ENCODE data around the gene SRRT.

DNA sequence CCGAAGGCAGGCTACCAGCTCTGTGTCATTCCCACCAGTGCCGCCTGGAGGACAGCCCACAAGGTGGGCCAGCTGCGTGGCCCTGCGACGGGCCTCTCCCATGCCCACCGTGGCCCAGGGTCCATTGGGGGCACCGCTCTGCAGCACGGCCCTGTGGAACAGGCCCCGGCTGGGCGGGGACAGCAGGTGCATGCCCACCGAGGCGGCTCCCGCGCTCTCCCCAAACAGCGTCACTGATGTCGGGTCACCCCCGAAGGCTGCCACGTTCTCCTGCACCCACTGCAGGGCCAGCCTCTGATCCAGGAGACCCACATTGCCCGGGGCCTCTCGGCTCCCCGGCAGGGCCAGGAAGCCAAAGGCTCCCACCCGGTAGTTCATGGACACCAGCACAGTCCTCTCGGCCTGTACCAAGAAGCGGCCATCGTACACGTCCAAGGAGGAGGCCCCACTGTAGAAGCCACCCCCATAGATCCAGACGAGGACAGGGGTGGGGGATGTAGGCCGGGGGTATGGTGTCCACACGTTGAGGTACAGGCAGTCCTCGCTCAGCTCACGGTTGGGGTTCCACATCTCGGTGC, 18.5 kb downstream of the SRRT start:
- TF ChIP-seq, protein P1, sequence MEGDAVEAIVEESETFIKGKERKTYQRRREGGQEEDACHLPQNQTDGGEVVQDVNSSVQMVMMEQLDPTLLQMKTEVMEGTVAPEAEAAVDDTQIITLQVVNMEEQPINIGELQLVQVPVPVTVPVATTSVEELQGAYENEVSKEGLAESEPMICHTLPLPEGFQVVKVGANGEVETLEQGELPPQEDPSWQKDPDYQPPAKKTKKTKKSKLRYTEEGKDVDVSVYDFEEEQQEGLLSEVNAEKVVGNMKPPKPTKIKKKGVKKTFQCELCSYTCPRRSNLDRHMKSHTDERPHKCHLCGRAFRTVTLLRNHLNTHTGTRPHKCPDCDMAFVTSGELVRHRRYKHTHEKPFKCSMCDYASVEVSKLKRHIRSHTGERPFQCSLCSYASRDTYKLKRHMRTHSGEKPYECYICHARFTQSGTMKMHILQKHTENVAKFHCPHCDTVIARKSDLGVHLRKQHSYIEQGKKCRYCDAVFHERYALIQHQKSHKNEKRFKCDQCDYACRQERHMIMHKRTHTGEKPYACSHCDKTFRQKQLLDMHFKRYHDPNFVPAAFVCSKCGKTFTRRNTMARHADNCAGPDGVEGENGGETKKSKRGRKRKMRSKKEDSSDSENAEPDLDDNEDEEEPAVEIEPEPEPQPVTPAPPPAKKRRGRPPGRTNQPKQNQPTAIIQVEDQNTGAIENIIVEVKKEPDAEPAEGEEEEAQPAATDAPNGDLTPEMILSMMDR (IDR thresholded peaks at IDR 0.05; ENCODE audit: low read depth, low read length) = no peak
- TF ChIP-seq EZH2phosphoT487 (IDR thresholded peaks at IDR 0.05; ENCODE audit: low read depth) = no peak

Measured in OCI-LY3 (cell line).